Peyer's patch (tissue), 4 donors: ENCODE measurements around the gene SBF2.

ENCODE experiments used
- CTCF ChIP-seq, 6 experiments: fragments of 450-650 bp in 4 of 6; fragments of 200-600 bp in 2 of 6; sonication (generic) in 1 of 6; IDR thresholded peaks; one replicate each; pipeline ENCODE4 v1.5.1; 2017 to 2019; ENCODE audit warnings: antibody characterized with exemption in 6 of 6, mild to moderate bottlenecking in 3 of 6, moderate library complexity in 1 of 6
- POLR2A ChIP-seq, 2 donors: fragments of 450-650 bp; IDR thresholded peaks; one replicate each; pipeline ENCODE4 v1.5.1; 2017; ENCODE audit warnings: antibody characterized with exemption in 2 of 2, mild to moderate bottlenecking in 2 of 2, moderate library complexity in 2 of 2

GRCh38 chr11:9784602-9785315, 509.3 kb downstream of the SBF2 start:
- TF ChIP-seq CTCF (IDR thresholded peaks at IDR 0.05) (no peak), POLR2A (IDR thresholded peaks at IDR 0.05) (no peak)
